HEK293T (cell line): ENCODE results near the gene ZBTB21.

ENCODE experiments used
- CTCF ChIA-PET: fragments of 350-600 bp; formaldehyde crosslinking; extraction: SDS; loops from one replicate; lab custom pipeline; 2021; ENCODE audit warnings: antibody characterized with exemption, inconsistent platforms; lab: Yijun Ruan, JAX
- POLR2A ChIA-PET: fragments of 350-600 bp; formaldehyde crosslinking; extraction: SDS; loops from one replicate; lab custom pipeline; 2020; ENCODE audit warnings: antibody characterized with exemption, inconsistent platforms; lab: Yijun Ruan, JAX
- DNase-seq: peaks from one replicate; pipeline ENCODE4 v3.0.0; 2012; ENCODE audit warnings: mixed read lengths; ENCODE audit errors: extremely low spot score
- ARNT ChIP-seq: fragments of 450-650 bp; IDR thresholded peaks from 2 replicates; pipeline ENCODE4 v1.6.1; 2017; ENCODE audit warnings: mild to moderate bottlenecking
- BHLHE40 ChIP-seq: fragments of 450-650 bp; IDR thresholded peaks from 2 replicates; pipeline ENCODE4 v1.6.1; 2016; ENCODE audit warnings: mild to moderate bottlenecking, moderate library complexity, borderline replicate concordance
- LEF1 ChIP-seq: fragments of 450-650 bp; IDR thresholded peaks from 2 replicates; pipeline ENCODE4 v1.6.1; 2017; ENCODE audit warnings: mild to moderate bottlenecking, borderline replicate concordance
- TARDBP ChIP-seq: fragments of 450-650 bp; IDR thresholded peaks from 2 replicates; pipeline ENCODE4 v1.6.1; 2016
- TF ChIP-seq, protein P1 (sequence below): fragments of 450-650 bp; IDR thresholded peaks from 2 replicates; pipeline ENCODE4 v1.6.1; 2016

Gene ZBTB21

GRCh38 chr21:41939391-41939790 lies 70.8 kb downstream of the ZBTB21 start:
- POLR2A ChIA-PET = no interaction called here
- TF ChIP-seq ARNT (no peak), LEF1 (no peak), TARDBP (no peak), BHLHE40 (no peak)
- TF ChIP-seq, protein P1, sequence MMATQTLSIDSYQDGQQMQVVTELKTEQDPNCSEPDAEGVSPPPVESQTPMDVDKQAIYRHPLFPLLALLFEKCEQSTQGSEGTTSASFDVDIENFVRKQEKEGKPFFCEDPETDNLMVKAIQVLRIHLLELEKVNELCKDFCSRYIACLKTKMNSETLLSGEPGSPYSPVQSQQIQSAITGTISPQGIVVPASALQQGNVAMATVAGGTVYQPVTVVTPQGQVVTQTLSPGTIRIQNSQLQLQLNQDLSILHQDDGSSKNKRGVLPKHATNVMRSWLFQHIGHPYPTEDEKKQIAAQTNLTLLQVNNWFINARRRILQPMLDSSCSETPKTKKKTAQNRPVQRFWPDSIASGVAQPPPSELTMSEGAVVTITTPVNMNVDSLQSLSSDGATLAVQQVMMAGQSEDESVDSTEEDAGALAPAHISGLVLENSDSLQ = no peak
- CTCF ChIA-PET = no interaction called here
- no peak for DNase-seq
